ENCODE results near the gene SPARC.
"Not testable (repeated sequence)": the region's sequence is repeated elsewhere in the genome, so short reads cannot be mapped to it uniquely, and the experiment has no call there.

The SPARC gene

DNA sequence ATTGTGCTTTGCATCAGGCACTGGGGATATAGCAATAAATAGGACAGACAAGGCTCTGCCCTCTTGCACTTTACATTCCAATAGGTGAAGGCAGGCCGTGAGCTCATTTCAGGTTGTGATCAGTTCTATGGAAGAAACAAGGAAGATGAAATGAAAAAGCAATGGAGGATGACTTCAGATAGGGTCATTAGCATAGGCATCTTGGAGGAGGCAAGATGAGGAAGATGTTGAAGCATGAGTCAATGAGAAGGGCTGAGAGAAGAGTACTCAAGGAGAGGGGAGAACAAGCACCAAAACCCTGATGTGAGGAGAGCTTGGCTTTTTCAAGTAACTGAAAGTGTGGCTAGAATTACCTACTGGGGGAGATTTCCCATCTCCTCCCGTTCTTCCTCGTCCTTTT lies 5.0 kb upstream of the SPARC start:
- Mint-ChIP-seq H3K27ac (no peak overlapping the region), H3K4me1 (ENCODE audit: low read depth) (peaks cover 5% of the 10 kb centered on the region), H3K36me3 (peaks cover 3% of the 10 kb centered on the region), H3K9me3 (ENCODE audit: low read depth) (no peaks in the 10 kb centered on the region), H3K4me3 (no peak overlapping the region), H3K27me3 (peaks cover 12% of the 10 kb centered on the region)

DNA sequence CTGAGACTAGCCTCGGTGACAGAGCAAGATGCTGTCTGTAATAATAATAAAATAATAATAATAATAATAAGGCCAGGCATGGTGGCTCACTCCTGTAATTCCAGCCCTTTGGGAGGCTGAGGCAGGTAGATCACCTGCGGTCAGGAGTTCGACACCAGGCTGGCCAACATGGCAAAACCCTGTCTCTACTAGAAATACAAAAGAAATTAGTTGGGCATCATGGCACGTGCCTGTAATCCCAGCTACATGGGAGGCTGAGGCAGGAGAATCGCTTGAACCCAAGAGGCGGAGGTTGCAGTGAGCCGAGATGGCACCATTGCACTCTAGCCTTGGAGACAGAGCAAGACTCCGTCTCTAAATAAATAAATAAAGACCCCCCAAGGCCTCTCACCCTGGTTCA lies 2.9 kb upstream of the SPARC start:
- Mint-ChIP-seq H3K27me3 (peaks cover 29% of the 10 kb centered on the region), H3K4me1 (ENCODE audit: low read depth) (peaks cover 12% of the 10 kb centered on the region)
- H3K4me3 Mint-ChIP-seq; H3K9me3 Mint-ChIP-seq (ENCODE audit: low read depth); H3K27ac Mint-ChIP-seq; H3K36me3 Mint-ChIP-seq: not testable (repeated sequence)

DNA sequence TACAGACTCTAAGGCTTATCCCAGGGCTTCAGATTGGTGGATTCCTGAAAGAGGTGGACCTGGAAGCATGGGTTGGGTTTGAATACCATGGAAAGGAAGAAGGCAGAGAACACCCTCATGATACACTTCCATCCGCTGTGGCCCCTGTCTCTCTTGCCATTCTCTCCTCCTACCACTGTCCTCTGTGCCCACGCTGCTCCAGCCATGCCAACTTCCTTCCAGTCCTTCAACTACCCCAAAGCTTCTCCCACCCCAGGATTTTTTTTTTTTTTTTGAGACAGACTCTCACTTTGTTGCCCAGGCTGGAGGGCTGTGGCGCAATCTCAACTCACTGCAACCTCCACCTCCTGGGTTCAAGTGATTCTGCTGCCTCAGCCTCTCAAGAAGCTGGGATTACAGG lies 1.7 kb upstream of the SPARC start:
- Mint-ChIP-seq H3K4me1 (ENCODE audit: low read depth) (peaks cover 12% of the 10 kb centered on the region), H3K36me3 (peaks cover 3% of the 10 kb centered on the region), H3K27ac (no peak overlapping the region), H3K9me3 (ENCODE audit: low read depth) (no peaks in the 10 kb centered on the region), H3K27me3 (peaks cover 28% of the 10 kb centered on the region), H3K4me3 (no peak overlapping the region)

DNA sequence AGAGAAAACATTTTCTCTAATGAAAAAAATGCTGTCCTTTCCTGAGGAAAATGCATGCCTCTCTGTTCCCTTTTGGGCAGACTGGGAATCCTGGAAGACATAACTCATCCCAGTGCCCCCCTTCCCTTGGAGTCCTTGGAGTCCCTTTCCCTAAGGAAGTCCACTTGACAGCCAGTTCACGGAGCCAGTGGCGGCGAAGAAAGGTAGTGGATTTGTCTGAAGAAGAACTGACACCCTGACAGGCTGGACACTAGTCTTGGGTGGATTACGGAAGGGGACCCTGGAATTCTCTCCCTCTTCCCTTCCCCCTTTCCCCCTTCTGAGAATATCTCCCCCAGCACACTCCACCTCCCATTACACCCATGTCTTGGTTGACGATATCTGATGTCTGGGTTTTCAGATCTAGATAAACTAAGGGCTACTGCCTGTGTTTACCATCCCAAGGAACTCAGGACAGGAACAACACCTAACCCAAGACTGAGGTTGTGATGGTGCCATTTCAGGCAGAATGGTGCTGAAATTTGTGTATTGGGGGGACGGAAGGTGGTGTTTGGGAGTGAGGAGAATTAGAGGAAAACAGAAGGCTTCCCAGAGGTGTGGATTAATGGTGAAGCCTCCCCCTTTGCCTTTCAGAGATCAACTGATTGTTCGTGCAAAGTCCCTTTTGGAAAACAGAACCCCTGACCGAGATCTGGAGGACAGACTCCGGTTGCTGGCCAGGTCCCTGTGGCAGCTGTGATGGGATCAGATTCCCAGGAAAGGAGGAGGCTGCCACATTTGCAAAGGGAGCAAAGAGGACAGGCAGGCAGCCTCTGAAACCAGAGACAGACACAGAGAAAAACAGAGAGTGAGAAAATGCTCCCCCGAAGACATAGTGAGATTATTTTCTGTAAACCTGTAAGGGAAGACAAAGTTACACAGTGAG lies 704 bp downstream of the SPARC start:
- Mint-ChIP-seq H3K36me3 (no peaks in the 10 kb centered on the region), H3K4me3 (peak overlapping the region; percentile 60), H3K9me3 (ENCODE audit: low read depth) (no peaks in the 10 kb centered on the region), H3K27me3 (peaks cover 25% of the 10 kb centered on the region), H3K27ac (no peak overlapping the region), H3K4me1 (ENCODE audit: low read depth) (peaks cover 12% of the 10 kb centered on the region)

DNA sequence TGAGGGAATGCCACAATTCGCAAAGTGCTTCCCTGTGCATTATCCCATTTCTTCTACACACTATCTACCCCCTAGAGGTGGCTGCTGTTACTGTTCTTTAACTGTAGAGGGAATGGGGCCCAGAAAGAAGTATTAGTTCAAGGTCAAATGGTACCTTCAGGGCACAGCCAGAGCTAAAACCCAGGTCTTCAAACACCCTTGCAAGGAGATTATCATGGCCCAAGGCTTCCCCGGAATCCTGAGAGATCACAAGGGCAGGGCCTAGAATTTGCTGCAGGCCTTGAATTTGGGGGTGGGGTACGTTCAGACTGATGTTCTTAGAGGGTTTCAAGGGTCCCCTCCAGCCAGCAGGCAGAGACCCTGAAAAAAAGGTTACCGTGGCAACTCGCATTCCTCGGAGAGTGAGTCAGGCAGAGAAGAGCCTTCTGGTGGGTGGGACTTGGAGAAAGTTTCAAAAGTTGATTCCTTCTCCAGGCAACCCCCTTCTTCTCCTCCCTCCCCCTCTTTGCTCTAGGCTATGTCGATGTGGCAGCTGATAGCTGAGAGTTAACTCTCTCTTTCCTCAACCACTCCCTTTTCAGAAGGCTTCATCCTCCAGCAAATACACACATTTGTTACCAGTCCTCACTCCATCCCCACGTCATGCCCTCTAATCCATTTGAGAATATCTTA lies 1.9 kb downstream of the SPARC start:
- Mint-ChIP-seq H3K27me3 (peaks cover 25% of the 10 kb centered on the region), H3K4me3 (no peak overlapping the region), H3K4me1 (ENCODE audit: low read depth) (peaks cover 12% of the 10 kb centered on the region), H3K27ac (no peak overlapping the region), H3K36me3 (no peaks in the 10 kb centered on the region), H3K9me3 (ENCODE audit: low read depth) (no peaks in the 10 kb centered on the region)

DNA sequence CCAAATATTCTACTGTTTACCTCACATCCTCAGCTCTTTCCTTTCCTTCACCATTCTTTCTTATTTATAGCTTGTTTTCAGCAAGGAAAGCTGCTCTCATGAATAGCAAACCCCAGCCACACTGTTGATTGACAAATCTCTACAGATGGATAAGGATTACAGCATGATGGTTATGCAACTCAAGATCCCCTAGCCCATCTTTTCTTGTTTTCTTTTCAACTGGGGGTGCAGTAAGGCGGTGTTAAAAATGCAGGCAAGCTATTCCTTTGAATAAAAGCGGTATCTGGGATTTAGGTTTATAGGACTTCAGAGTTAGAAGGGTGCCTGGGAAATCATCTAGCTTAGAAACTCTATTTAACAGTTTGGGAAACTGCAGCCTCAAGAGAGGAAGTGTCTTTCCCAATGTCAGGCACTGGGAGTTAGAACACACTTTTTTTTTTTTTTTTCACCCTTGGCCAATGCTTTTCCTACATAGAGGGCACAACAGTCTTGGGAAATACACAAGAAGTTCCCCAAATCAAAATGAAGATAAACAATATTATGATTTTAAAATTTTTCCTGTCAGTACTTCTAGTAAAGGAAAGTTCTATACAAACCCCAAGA lies 2.6 kb downstream of the SPARC start:
- Mint-ChIP-seq H3K36me3 (no peaks in the 10 kb centered on the region), H3K27me3 (peaks cover 24% of the 10 kb centered on the region), H3K4me1 (ENCODE audit: low read depth) (peaks cover 12% of the 10 kb centered on the region), H3K27ac (no peak overlapping the region), H3K9me3 (ENCODE audit: low read depth) (no peaks in the 10 kb centered on the region), H3K4me3 (no peak overlapping the region)

DNA sequence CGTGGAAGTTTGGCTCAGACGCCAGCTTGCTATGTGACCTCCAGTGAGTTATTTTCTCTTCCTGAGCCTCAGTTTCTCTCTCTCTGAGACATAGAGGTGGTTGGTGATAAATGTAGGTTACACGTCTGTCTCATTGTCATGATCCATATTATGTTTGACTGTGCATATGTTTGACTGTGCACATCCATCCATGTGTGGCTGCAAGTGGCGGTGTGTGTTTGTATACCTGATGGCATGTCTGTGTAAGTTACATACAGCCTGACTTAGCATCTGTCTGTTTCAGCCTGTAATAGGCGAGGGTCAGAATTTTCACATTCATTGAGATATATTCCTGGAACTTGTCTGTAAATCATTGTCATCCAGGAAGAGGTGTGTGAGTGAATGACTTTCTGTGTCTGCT lies 3.3 kb downstream of the SPARC start:
- Mint-ChIP-seq H3K36me3 (no peaks in the 10 kb centered on the region), H3K27ac (no peak overlapping the region), H3K27me3 (peaks cover 24% of the 10 kb centered on the region), H3K4me3 (no peak overlapping the region), H3K4me1 (ENCODE audit: low read depth) (peaks cover 12% of the 10 kb centered on the region), H3K9me3 (ENCODE audit: low read depth) (no peaks in the 10 kb centered on the region)

DNA sequence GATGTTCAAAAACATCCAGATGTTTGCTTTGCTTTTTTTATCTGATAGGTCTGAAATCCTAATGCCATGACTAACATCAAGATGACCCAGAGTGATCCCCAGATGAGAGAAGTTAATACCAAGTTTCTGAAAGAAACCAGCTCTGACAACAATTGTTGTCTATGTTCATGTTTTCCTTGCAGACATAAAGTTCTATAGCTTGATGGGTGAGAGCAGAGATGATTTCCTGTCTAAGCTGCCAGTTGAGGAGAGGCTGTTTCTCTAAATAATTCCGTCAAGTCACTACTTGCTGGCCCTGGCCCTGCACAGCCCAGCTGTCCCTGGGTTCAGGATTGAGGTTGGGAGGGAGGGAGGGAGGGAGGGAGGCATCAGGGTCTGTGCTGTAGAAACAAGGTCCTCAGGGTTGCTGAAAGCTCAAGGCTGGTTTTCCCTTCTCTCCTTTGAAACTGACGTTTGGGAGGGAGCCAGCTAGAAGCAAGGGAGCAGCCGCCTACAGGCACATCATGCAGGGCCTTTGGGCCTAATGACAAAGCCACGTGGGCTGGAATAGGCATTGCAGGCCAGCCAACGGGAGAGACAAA lies 3.9 kb downstream of the SPARC start:
- Mint-ChIP-seq H3K36me3 (no peaks in the 10 kb centered on the region), H3K4me1 (ENCODE audit: low read depth) (peaks cover 12% of the 10 kb centered on the region), H3K27me3 (peaks cover 22% of the 10 kb centered on the region), H3K4me3 (no peak overlapping the region), H3K9me3 (ENCODE audit: low read depth) (no peaks in the 10 kb centered on the region), H3K27ac (no peak overlapping the region)

DNA sequence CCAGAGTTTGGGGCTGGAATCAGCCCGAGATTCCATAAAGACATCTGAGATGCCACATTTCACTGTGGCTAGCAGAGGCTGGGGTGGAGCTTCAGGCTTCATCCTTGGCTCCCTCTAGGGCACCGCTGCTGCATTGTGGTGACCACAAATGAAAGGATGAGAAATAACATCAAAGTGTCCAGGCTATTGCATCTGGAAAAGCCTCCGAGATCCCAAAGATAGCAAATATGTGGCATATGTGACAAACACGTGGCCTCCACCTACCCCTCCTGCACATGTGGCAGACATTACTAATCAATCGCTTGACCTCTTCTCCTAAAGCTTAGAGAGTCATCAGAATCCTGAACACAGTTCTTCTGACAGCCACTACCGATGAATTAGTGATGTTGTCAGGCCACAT lies 4.5 kb downstream of the SPARC start:
- peaks cover 11% of the 10 kb centered on the region for H3K4me1 Mint-ChIP-seq (ENCODE audit: low read depth)
- H3K27me3 Mint-ChIP-seq: peaks cover 22% of the 10 kb centered on the region
- H3K27ac Mint-ChIP-seq: no peak overlapping the region
- no peak overlapping the region for H3K4me3 Mint-ChIP-seq
- H3K36me3 Mint-ChIP-seq: no peaks in the 10 kb centered on the region
- H3K9me3 Mint-ChIP-seq (ENCODE audit: low read depth): no peaks in the 10 kb centered on the region

DNA sequence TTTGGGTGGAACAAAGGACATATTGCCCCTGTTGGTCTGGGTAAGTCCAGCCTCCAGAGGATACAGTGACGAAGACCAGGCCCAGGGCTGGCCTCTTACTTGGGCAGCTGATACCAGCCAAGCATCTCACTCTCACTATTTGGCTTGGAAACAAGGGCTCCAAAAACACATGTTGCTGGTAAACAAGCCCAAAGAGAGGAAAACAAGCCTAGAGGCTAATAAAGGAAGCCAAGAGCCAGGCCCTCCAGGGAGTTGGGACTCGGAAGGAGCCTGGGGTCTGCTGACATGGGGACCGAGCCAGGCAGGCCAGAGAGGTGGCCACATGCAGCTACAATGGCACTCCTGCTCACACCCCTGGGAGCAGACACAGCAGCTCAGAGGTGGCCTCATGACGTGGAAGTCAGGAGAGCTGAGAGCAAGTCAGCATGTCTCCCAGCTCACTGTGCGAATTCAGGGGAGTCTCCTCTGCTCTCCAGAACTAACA lies 5.7 kb downstream of the SPARC start:
- Mint-ChIP-seq H3K36me3 (no peaks in the 10 kb centered on the region), H3K27ac (no peak overlapping the region), H3K9me3 (ENCODE audit: low read depth) (no peaks in the 10 kb centered on the region), H3K27me3 (peaks cover 16% of the 10 kb centered on the region), H3K4me1 (ENCODE audit: low read depth) (peaks cover under 1% of the 10 kb centered on the region), H3K4me3 (no peak overlapping the region)

DNA sequence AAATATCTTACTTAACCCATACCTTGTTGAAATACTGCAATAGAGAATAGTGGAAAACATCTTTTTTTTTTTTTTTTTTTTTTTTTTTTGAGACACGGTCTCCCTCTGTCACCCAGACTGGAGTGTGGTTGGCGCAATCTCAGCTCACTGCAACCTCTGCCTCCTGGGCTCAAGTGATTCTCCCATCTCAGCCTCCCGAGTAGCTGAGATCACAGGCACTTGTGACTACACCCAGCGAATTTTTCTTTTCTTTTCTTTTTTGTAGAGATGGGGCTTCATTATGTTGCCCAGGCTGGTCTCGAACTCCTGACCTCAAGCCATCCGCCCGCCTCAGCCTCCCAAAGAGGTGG lies 6.6 kb downstream of the SPARC start:
- not testable (repeated sequence) for H3K27me3 Mint-ChIP-seq; H3K4me1 Mint-ChIP-seq (ENCODE audit: low read depth); H3K9me3 Mint-ChIP-seq (ENCODE audit: low read depth); H3K4me3 Mint-ChIP-seq; H3K36me3 Mint-ChIP-seq; H3K27ac Mint-ChIP-seq

DNA sequence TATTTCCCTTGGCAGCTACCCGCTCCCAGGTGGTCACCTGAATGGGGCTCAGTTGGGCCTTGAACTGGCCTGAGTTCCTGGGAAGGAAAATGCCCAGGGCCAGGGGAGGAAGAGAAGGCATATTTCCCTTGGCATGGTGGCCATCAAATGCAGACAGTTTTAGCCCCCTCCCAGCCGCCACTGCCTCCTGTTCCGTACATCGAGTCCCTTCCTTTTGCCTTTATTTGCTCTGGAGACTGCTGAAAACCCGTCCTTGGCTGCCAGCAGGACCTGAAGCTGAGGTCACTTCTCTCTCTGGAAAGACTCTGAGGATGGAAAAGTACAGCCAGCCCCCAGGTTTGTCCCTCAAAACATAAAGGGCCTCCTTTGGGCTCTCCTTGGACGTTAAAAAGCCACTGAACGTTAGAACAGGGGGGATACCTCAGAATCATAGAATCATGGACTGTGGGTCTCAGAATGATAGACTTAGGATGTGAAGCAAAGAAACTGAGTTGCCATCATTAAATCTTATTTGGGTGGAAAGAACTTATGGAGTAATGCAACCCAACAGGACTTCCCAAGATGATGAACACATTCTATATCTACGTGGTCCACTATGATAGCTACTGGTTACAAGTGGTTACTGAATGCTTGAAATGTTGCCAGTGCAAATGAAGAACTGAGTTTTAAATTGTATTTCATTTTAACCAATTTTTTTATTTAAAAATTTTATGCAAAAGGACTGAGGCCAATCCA lies 7.1 kb downstream of the SPARC start:
- Mint-ChIP-seq H3K4me1 (ENCODE audit: low read depth) (no peaks in the 10 kb centered on the region), H3K36me3 (no peaks in the 10 kb centered on the region)

DNA sequence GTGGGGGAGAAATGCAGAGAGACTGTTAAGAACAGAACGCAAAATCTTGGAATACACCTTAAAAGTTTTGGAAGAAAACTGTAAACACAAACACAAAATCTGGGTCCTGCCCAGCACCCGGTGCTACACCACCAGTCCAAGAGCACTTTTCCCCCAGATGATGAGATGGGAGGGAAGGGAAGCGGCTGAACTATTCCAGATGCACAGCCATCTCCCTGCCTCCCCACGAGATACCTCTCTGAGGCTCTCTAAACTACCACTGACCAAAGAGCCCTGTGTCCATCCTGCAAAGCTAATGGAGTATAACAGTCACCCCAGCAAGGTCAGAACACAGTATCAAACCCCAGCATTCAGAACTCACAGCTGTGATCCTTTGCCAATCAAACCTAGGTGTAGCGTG lies 8.0 kb downstream of the SPARC start:
- peaks cover 5% of the 10 kb centered on the region for H3K27me3 Mint-ChIP-seq
- H3K4me1 Mint-ChIP-seq (ENCODE audit: low read depth): no peaks in the 10 kb centered on the region
- H3K9me3 Mint-ChIP-seq (ENCODE audit: low read depth): no peaks in the 10 kb centered on the region
- no peaks in the 10 kb centered on the region for H3K36me3 Mint-ChIP-seq
- no peak overlapping the region for H3K27ac Mint-ChIP-seq
- no peak overlapping the region for H3K4me3 Mint-ChIP-seq

More for the DNA sequence above, 7.1 kb downstream of the SPARC start:
- Mint-ChIP-seq H3K27ac (no peak overlapping the region), H3K4me3 (no peak overlapping the region), H3K27me3 (peaks cover 5% of the 10 kb centered on the region), H3K9me3 (ENCODE audit: low read depth) (no peaks in the 10 kb centered on the region)

DNA sequence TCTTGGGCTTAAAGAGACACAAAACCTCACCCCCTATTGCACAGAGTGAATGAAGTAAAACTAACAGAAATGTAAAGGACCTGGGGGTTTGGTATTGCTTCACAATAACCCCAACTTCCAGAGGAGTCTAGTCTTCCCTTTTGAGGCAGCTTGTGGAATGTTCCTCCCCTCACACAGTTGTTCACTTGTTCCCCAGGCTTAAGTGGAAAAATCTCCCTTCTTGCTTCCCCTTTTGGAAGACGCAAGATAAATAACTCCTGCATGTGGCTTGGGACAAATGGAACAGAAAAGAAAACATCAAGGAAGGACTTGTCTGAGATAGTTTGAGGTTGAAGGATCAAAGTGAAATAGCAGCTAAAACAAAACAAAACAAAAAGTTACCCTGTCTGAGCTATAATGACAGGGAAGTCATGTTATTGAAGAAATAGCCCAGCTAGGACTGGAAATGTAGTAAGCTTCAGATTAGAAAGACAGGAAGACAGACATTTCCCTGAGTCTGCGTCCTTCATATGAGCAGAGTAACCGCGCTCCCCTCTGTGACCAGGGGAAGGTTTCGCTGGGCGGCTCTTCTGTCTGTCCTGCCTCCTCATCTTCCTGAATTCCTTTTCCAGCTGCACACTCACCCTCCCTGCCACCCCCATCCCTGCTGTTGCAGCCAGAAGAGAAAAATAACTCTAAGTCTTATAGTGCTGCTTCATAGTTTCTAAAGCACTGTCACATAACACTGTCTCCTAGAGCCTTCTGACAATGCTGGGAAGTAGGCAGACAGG lies 8.8 kb downstream of the SPARC start:
- H3K4me3 Mint-ChIP-seq: no peak overlapping the region
- no peak overlapping the region for H3K27ac Mint-ChIP-seq
- H3K27me3 Mint-ChIP-seq: peaks cover 3% of the 10 kb centered on the region
- no peaks in the 10 kb centered on the region for H3K36me3 Mint-ChIP-seq
- H3K9me3 Mint-ChIP-seq (ENCODE audit: low read depth): no peaks in the 10 kb centered on the region
- H3K4me1 Mint-ChIP-seq (ENCODE audit: low read depth): no peaks in the 10 kb centered on the region
